HG02973 (cell line): ENCODE data around the gene DCLRE1C.
"Not testable (repeated sequence)": the region's sequence is repeated elsewhere in the genome, so short reads cannot be mapped to it uniquely, and the experiment has no call there.

Experiments
- ATAC-seq: cut with Tn5 transposase; IDR thresholded peaks from one replicate; pipeline ENCODE4 v1.9.1; 2021; ENCODE audit warnings: moderate library complexity; ENCODE audit not compliant: unreplicated experiment

The DCLRE1C gene

DNA sequence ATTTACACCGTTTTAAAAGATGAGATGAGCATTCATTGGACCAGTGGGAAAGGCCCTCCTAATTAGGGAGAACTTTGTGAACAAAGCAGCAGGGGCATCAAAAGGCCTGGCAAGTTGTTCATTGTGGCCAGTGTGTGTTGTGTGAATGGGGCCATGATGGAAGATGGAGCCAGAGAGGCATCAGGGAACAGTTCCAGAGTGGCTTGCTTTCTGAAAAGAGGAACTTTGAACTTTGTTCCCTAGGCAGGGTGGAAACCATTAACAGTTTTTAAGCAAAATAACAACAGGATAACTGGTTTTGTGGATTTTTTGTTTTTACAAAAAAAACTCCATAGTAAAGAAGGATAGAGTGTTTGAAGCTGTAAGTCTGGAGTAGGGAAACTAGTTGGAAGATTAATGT is 62.7 kb downstream of the DCLRE1C start:
- no peak for ATAC-seq

GRCh38 chr10:14889318-14889717 is 64.6 kb downstream of the DCLRE1C start:
- ATAC-seq: no peak

DNA sequence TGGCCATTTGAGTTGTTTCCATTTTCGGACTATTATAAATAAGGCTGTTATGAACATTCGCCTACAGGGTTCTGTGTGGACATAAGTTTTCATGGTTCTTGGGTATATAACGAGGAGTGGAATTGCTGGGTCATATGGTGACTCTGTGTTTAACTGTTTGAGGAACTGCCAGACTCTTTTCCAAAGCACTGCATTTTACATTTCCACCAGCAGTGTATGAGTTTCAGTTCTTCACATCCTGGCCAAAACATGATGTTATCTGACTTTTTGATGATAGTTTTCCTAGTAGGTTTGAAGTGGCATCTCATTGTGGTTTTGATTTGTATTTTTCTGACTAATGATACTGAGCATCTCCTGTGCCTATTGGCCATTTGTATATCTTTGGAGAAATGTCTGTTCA is 69.8 kb downstream of the DCLRE1C start:
- ATAC-seq: no peak

GRCh38 chr10:14880229-14880628 is 73.7 kb downstream of the DCLRE1C start:
- ATAC-seq: no peak

- ATAC-seq: no peak
Observed at GRCh38 chr10:14879928-14880193, 74.0 kb downstream of the DCLRE1C start.

DNA sequence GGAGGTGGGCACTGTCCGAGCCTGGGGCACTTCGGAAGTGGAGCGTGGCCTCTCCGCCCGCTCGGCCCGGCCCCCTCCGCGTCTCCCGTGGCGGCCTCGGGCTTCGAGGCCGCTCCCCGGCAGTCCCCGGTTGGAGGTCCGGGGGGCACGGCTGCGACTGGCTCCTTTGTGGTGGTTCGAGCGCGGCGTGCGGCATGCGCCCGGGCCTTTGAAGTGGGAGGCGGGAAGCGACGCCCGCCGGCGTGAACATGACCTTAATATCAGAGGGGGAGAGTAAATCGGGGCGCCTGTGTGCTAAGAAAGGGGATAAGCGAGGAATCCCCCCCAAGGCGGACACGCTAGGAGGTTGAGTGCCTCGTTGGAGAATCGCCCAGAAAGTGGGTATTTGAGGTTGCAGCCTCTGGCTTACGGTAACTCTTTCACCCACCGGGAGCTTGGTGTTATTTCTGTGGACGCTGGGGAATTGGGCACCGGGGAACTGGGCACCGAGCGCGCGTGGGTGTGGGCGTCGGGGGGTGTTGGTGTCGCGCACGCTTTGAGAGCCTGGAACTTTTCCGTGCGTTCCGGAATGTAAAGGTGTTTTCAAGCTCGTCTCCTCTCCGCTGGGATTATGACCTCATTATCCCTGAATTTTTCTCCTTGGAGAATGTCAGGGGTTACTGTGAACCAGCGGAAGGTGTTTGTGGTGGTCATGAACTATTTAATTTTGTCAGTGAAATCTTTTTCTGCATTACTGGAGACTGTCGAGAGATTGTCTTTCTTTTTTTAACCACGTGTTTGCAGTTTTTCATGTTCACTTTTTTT is 74.6 kb downstream of the DCLRE1C start:
- peak; percentile 15 for ATAC-seq

DNA sequence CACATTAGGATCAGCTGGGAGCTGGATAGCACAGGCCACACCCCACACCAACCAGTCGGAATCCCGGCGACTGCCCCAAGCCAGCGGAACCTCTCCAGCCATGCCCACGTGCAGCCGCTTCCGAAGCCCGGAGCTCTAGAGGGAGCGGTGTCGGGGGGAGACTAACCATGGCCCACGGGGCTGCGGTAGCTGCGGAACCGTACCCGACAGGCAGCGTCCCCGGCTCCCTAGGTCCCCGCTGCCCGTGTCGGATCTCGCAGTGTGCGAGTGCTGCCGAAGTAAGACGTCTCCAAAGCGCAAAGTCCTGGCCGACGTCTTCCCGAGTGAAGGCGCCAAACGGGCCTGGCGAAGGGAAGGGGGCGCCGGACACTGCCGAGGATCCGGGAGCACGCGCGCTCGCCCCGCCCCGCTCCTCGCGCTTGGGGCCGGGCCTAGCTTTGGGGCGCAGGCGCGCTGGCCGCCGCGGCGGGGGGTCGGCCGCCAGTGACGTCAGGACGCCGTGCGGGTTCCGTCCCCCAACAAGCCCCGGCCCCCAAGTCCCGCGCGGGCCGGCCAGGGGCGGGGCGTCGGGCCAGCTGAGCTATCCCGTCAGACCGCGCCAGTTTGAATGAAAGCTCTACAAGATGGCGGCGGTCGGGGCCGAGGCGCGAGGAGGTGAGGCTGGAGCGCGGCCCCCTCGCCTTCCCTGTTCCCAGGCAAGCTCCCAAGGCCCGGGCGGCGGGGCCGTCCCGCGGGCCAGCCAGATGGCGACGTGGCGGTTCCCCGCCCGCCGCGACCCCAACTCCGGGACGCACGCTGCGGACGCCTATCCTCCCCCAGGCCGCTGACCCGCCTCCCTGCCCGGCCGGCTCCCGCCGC is 75.4 kb downstream of the DCLRE1C start, which contains the start of gene SUV39H2:
TSS of gene SUV39H2 (plus strand) at position 601 of the 858 bp plus-strand sequence. CDS start at position 624, 23 bp downstream.
- peak; percentile 92 for ATAC-seq

- no peak for ATAC-seq
Observed at GRCh38 chr10:14876764-14877163, 77.1 kb downstream of the DCLRE1C start.

- no peak for ATAC-seq
Observed at GRCh38 chr10:14875941-14876340, 78.0 kb downstream of the DCLRE1C start.

- ATAC-seq: peak; percentile 43
Observed at GRCh38 chr10:14873090-14873760, 80.7 kb downstream of the DCLRE1C start.

GRCh38 chr10:14864871-14865270 is 89.0 kb downstream of the DCLRE1C start:
- ATAC-seq: not testable (repeated sequence)

- ATAC-seq: not testable (repeated sequence)
Observed at GRCh38 chr10:14864466-14864865, 89.4 kb downstream of the DCLRE1C start.

DNA sequence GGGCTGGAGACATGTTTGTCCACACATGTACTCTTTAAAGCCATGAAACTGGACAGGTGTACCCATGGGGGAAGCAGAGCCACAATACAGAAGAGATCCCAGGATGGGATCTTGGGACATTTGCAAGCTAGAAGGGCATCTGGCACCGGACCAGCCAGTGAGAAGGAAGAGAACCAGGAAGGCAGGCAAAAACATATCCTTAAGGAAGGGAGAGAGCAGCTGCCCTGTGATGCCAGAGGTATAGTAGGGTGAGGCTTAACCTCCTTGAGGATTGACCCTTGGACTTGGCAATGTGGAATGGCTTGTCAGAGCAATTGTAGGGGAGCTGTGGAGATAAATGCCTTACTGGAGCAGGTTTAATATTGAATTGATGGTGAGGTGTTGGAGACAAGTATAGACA is 93.1 kb downstream of the DCLRE1C start:
- no peak for ATAC-seq

GRCh38 chr10:14859775-14860174 is 94.1 kb downstream of the DCLRE1C start:
- ATAC-seq: no peak

DNA sequence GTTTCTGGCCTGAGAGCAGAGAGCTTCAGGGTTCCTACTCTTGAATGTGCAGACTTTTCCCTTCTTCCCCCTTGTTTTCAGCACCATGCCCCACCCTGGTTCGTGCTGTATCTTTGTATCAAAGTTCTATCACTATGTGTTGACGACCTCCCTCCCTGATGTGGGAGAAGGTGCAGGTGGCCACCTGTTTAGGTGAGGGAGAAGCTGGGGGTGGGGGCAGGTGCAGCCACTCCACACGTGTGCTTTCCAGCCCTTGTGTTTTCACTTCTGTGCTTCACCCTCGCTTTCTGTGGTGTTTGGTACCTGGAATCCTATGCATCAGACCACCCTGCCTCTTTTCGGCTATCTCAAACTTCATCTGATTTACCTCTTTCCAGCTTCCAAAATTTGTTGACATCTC is 94.9 kb downstream of the DCLRE1C start:
- no peak for ATAC-seq

GRCh38 chr10:14858338-14858960 is 95.4 kb downstream of the DCLRE1C start:
- ATAC-seq: no peak

DNA sequence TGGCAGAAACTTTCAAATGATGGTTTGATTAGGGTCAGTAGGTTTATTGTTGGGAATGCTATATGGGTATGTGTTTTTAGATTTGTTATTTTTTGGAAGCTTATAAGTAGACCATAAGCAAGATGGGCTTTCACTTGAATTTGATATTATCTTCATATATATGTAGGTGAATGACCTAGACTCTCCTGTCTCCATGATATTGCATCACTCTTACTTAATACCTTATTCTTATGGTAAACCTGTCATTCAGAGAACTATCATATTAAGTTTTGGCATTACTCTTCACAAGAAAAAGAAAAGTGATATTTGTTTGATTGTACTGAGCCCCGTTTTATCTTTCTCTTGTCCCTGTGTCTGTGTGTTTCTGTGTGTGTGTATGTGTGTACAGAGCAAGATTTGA is 98.4 kb downstream of the DCLRE1C start:
- no peak for ATAC-seq

- no peak for ATAC-seq
Observed at GRCh38 chr10:14852236-14852635, 101.7 kb downstream of the DCLRE1C start.
